HG02623 (cell line): ENCODE measurements around the gene HES4.
"Not testable (repeated sequence)": the region's sequence is repeated elsewhere in the genome, so short reads cannot be mapped to it uniquely, and the experiment has no call there.

Experiments used
- ATAC-seq: cut with Tn5 transposase; IDR thresholded peaks from one replicate; pipeline ENCODE4 v1.9.1; 2021; ENCODE audit warnings: moderate library complexity; ENCODE audit not compliant: unreplicated experiment

The HES4 gene

DNA sequence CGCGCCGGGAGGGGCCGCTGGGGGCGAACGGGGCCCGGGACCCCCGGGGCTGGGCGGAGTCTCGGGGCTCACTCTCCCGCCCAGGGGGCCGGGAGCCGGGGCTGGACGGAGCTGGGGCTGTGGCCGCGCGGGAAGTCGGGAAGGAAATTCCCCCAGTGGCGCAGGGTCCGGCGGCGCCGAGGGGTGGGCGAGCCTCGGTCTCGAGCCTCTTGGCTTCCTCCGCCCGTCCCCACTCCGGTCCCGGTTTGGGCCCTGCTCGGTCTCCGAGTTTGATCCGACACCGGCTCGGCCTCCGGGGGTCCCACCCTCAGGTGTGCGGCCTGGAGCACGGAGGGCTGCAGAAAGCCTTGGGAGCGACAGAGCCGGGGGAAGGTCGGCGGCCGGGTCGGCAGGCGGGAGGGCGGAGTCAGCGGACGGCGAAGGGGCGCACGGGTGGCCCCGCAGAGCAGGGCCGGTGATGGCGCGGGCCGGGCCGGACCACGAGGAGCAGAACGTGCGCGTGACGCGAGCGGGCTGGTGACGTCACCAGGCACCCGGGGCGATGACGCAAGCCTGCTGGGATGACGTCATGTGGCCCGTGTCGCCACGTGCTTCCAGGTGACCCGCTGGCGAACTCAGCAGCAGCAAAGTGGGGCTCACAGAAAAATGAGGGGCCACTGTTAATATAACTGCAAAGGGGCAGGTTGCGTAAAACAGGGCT, 610 bp upstream of the HES4 start:
- ATAC-seq: no peak

- ATAC-seq: no peak
These were observed 737 bp downstream of the HES4 start for GRCh38 chr1:998995-999724.

DNA sequence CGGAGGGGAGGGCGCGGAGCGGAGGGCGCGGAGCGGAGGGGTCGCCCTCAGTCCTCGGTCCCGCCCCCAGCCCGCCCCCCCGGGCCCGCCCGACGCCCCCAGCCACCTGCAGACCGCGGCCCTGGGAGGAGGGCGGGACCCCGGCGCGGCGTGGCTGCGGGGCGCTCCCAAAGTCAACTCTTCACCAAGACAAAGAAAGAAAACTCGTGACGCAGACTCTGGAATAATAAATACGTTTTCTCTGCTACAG, 1.2 kb downstream of the HES4 start:
- ATAC-seq: no peak

DNA sequence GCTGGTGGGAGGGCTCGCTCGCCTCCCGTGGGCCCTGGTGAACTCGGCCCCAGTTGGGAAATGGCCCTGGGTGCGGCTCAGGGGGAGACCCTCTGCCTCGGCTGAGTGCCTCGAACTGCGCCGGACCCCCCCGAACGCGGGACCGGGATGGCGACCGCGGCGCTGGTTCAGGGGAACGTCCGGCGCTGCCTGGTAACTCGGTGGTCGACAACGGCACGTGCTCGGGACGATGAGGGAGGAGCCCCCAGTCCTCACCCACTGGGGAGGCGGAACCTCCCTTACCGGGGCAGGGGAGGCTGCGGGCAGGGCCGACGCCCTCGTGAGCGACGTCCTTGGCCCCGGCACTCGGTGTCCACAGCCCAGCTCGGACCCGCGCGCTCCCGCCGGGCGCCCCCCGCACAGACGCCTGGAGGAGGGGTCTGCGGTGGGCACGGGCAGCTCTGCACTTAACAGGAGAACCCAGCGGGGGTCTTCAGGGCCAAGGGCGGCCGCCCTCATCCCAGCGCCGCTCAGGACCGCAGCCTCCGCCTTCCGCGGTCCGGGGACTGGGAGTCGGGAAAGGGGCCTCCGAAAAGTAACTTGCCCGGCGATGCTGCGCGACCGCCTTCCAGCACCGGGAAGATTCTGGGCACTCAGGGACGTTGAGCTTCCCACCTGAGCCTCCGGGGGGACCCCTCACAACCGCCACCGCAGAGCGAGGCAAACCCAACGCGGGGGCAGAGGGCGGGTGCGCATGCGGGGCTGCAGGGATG, 1.7 kb downstream of the HES4 start:
- no peak for ATAC-seq

DNA sequence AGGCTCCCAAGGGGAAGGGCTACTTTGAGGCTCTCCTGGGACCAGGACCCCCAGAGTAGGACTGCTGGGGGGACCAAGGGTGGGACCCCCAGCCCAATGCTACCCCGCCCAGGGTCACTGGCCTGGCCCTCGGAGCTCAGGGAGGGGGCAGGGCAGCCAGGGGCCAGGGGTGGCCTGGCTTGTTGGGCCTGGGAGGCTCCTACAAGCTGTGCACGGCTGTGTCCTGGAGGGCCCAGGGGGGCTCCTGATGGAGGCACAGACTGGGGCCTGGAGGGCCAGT, 2.2 kb downstream of the HES4 start:
- ATAC-seq: no peak

DNA sequence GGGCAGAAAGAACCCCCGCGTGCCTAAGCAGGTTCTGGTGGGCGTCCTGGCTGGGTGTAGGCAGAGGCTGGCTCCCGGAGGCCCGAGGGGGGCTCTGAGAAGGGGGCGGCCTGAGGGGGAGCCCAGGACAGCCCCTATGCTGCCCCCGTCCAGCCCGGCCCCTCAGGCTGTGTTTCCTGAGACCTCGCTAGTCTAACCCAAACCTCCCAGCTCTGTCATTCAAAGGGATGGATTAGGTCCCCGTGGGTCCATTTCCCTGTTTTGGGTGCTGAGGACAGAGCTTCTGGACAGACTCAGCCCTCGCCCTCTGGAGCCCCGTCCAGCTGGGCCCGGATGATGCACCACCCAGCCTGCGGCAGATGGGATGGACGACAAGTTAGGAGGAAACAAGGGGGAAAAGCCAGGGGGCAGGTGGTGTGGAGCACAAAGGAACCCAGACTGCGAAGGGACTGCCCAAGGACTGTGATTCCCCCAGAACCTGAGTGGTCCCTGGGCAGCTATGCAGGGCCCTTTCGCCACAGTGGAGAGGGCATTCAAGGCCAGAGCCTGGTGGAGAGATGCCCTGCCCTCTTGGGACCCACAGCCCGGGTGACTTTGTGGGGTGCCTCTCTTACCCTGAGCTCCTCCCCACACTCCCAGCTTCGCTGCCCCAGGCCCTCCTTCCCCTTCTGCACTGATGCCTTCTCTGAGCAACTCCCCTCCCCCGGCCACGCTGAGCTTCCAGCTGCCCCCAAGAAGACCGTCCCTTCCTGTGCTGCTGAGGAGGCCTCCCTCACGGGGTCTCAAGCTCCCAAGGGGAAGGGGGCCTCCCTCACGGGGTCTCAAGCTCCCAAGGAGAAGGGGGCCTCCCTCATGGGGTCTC, 2.8 kb downstream of the HES4 start:
- ATAC-seq: no peak

GRCh38 chr1:995665-996633, 3.9 kb downstream of the HES4 start:
- ATAC-seq: no peak

DNA sequence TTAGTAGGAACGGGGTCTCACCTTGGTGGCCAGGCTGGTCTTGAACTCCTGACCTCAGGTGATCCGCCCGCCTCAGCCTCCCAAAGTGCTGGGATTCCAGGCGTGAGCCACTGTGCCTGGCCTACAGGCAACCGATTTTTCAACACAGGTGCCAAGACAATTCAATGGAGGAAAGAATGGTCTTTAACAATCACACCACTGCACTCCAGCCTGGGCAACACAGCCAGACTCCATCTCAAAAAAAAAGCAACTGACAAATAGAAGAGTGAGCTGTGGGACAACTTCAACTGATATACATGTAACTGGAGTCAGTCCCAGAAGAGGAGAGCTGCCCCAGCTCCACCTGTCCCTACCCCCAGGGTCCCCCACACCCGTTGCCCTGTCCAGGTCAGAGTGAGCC, 5.4 kb downstream of the HES4 start:
- not testable (repeated sequence) for ATAC-seq

- no peak for ATAC-seq
These were observed 6.4 kb downstream of the HES4 start for GRCh38 chr1:993379-993995.

- no peak for ATAC-seq
These were observed 7.5 kb downstream of the HES4 start for GRCh38 chr1:992362-992761.

- ATAC-seq: no peak
These were observed 8.0 kb downstream of the HES4 start for GRCh38 chr1:991895-992294.

GRCh38 chr1:991275-991674, 8.6 kb downstream of the HES4 start:
- ATAC-seq: not testable (repeated sequence)

DNA sequence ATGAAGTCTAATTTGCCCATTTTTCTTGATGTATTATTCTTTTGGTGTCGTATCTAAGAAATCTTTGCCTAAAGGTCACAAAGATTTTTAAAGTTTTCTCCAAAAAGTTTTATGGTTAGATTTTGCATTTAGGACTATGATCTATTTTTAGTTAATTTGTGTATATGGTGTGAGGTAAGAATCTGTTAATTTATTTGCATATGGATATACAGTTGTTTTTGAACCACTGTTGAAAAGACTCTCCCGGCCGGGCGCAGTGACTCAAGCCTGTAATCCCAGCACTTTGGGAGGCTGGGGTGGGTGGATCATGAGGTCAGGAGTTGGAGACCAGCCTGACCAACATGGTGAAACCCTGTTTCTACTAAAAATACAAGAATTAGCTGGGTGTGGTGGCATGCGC, 11.8 kb downstream of the HES4 start:
- not testable (repeated sequence) for ATAC-seq

DNA sequence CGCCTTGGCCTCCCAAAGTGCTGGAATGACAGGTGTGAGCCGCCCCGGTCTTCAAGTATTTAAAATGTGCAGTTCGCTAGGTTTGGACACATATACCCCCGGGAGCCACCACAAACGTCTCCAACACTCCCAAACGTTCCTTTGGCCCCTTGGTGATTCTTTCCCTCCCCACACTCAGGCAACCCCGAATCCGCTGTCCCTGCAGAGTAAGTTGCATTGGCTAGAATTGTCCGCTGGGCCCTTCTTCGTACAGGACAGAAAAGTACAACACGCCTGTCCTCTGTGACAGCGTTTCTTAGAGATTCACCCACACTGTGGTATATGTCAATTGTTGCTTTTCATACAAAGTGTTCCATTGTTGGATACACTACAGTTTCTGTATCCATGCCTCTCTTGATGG, 14.8 kb downstream of the HES4 start:
- no peak for ATAC-seq

DNA sequence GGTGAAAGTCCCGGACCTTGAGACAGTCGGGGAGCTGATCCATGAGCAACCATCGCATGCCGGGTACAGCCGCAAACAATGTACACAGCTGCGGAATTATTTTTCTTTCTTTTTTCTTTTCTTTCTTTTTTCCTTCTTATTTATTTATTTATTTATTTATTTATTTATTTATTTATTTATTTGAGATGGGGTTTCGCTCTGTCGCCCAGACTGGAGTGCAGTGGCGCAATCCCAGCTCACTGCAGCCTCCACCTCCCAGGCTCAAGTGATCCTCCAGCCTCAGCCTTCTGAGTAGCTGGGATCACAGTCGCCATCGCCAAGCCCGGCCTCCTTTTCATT, 15.5 kb downstream of the HES4 start:
- no peak for ATAC-seq

GRCh38 chr1:983798-984475, 16.0 kb downstream of the HES4 start:
- ATAC-seq: no peak

GRCh38 chr1:982765-983436, 17.0 kb downstream of the HES4 start:
- no peak for ATAC-seq

GRCh38 chr1:981955-982558, 17.8 kb downstream of the HES4 start, which contains the start of gene PERM1:
PERM1 (minus strand) TSS chr1:982093; CDS start chr1:981029, 1,064 bp downstream.
- no peak for ATAC-seq
